HAP-1 (cell line): ENCODE data around the gene ACLY.

Experiments
- DNase-seq, 2 experiments: peaks; one replicate each; pipeline ENCODE4 v3.0.0-alpha.2; 2016 to 2020; ENCODE audit warnings: low spot score in 2 of 2
- H3K27me3 ChIP-seq: fragments of 250-450 bp; sonication (Bioruptor Pico); 2 replicates; pipeline ENCODE4 v1.5.1; 2020; ENCODE audit warnings: low read depth, mild to moderate bottlenecking, moderate library complexity
- H3K36me3 ChIP-seq: fragments of 250-450 bp; sonication (Bioruptor Pico); replicated peaks from 2 replicates; pipeline ENCODE4 v1.5.1; 2020; ENCODE audit warnings: mild to moderate bottlenecking
- H3K4me1 ChIP-seq: fragments of 250-450 bp; sonication (Bioruptor Pico); 2 replicates; pipeline ENCODE4 v1.5.1; 2020; ENCODE audit warnings: mild to moderate bottlenecking
- H3K4me3 ChIP-seq: fragments of 250-450 bp; sonication (Bioruptor Pico); 2 replicates; pipeline ENCODE4 v1.5.1; 2020; ENCODE audit warnings: mild to moderate bottlenecking, moderate library complexity
- H3K9me3 ChIP-seq: fragments of 250-450 bp; sonication (Bioruptor Pico); 2 replicates; pipeline ENCODE4 v1.5.1; 2020; ENCODE audit warnings: mild to moderate bottlenecking, moderate library complexity
- in situ Hi-C: fragments of 300-500 bp; cut with MboI; formaldehyde crosslinking; loops from 3 replicates; pipeline ENCODE4 v1.14.3; 2020; ENCODE audit warnings: low sequenced_read_pairs, inconsistent platforms, mixed read lengths

Gene ACLY

DNA sequence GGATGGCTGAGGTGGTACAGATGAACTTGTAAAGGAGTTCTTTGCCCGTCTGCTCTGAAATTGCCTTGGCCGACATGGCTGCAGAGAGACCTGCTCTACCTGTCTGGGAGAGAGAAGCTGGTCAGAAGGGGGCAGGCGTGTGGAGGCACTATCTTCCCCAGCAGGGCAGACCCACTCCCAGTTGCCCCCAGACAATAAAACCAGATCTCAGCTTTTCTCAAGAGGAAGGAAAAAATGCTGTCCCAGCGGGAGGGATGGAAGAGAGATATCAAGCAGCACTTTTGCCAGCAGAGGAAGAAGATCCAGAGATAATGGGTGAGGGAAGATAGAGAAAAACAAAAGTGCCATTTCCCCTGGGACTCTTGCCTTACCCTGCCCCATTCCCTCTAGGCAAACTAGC is 5.0 kb downstream of the ACLY start:
- Histone ChIP-seq H3K4me3 (no peak overlapping the region), H3K9me3 (no peaks in the 10 kb centered on the region), H3K36me3 (peaks cover 60% of the 10 kb centered on the region), H3K27me3 (no peaks in the 10 kb centered on the region), H3K4me1 (peaks cover 6% of the 10 kb centered on the region)
- in situ Hi-C loops = no loop called here
- DNase-seq = no peak

DNA sequence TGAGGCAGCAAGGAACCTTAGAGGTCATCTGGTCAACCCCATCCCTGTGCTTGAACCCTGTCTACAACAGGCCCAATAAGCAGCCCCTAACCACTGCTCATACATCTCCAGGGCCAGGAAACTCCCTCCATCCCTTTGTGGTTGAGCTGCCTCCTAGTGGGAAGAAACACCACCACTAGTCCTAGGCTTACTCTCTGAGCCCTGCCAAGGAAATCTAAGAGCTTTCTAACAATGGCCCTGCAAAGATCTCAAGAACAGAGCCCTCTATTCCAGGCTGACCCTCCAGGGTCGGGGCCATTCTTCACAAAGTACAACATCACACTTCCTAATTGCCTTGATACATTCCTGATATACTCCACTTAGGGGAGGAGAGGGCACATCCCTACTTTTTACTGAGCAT is 5.8 kb downstream of the ACLY start:
- Histone ChIP-seq H3K27me3 (no peaks in the 10 kb centered on the region), H3K4me1 (peaks cover 6% of the 10 kb centered on the region), H3K4me3 (no peak overlapping the region), H3K9me3 (no peaks in the 10 kb centered on the region), H3K36me3 (peaks cover 69% of the 10 kb centered on the region)
- in situ Hi-C loops = no loop called here
- DNase-seq = no peak

DNA sequence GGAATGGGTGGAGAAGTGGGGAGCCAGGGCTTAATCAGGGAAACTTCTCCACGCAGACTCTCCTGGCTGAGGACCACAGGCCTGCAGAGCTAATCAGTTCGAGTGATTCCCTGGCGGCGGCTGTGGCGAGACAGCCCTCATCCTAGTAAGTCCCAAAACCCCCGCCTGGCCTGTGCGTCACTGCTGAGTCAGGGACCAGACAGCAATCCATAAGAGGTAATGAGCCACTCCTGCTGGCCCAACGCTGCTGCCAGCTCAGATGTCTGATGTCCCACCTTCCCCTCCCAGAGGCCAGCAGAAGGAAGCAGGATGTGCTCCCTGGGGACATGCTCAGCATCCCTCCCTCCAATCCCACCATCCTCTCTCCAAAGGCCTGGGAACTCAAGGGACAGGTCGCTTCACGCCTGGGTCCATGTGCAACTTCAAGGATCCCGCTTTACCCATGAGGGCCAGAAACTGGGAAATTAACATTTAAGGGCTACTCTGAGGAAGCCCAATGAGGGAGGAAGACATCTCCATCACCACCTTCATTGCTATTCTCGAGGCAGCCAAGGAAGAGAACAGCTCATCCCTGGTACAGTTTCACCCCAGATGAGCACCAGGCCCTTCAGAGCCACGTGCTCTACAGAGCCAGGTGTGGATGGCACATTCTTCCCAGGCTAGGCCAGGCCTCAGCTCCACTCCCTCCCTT is 7.9 kb downstream of the ACLY start:
- no peaks in the 10 kb centered on the region; the same call in 1 of the 2 replicates for H3K4me1 ChIP-seq
- no peak for DNase-seq
- H3K27me3 ChIP-seq = no peaks in the 10 kb centered on the region

DNA sequence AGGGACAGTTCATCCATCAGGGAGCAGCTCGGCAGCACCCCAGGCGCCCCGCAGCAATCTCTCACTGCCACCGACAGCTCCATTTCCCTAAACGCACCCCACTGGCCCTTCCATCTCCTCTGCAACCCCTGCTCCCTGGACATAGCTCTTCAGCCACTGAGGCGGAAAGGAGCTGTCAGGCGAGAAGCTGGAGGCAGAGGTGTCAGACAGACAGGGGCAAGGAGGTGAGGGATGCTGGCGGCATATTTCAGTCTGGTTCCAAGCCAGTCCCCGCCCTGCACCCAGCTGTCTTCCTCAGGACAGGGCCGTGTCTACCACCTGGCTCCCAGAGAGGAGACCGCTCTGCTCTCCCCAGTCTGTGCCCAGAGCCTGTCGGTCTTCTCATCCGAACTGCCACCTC is 9.7 kb downstream of the ACLY start:
- Histone ChIP-seq H3K36me3 (peaks cover 99% of the 10 kb centered on the region), H3K4me3 (no peak overlapping the region), H3K9me3 (no peaks in the 10 kb centered on the region), H3K27me3 (no peaks in the 10 kb centered on the region), H3K4me1 (no peaks in the 10 kb centered on the region)
- no peak for DNase-seq
- in situ Hi-C loops = no loop called here

More for the DNA sequence above, 7.9 kb downstream of the ACLY start:
- in situ Hi-C loops = no loop called here
- Histone ChIP-seq H3K4me3 (no peak overlapping the region), H3K36me3 (peaks cover 87% of the 10 kb centered on the region), H3K9me3 (no peaks in the 10 kb centered on the region)

DNA sequence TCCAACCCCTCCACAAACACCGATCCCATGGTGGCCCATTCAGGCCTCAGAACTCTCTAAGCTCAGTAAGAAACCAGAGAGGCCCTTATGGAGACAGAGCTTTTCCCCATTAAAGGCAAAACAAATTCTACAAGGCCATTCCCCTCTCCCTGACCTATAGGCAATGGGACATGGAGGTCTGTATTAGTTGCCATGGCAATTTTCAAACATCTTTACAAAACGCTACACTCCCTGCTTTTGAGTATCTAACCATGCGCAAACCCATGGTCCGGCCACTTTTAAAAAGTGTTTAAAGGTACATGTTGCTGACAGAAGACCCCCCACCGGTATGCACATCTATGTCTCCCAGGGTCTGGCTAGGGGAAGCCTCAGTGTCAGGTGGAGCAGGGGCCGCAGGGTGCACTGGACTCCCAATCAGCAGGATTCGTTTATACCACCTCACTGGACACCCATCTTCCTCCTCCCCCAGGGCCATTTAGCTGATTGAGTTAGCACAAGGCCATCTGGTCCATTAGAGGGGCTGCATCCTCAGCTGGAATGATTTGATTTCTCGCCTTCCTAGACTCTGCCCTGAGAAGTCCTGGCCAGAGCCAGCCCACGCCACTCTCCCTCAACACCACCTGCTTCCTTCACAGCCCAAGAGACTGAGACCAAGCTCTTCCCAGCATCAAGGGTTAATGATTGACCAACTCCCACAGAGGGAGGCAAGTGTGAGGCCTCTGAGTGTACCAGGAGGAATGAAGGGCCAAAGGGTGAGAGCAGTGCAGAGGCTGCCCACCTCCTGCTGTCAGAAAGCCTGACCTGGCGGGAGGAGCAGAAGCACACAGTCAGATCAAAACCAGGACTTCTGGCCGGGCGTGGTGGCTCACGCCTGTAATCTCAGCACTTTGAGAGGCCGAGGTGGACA is 10.9 kb downstream of the ACLY start:
- in situ Hi-C loops = no loop called here
- no peaks in the 10 kb centered on the region for H3K9me3 ChIP-seq
- no peak overlapping the region for H3K4me3 ChIP-seq
- no peaks in the 10 kb centered on the region for H3K27me3 ChIP-seq
- H3K4me1 ChIP-seq = no peaks in the 10 kb centered on the region
- H3K36me3 ChIP-seq = peaks cover 93% of the 10 kb centered on the region
- no peak for DNase-seq

DNA sequence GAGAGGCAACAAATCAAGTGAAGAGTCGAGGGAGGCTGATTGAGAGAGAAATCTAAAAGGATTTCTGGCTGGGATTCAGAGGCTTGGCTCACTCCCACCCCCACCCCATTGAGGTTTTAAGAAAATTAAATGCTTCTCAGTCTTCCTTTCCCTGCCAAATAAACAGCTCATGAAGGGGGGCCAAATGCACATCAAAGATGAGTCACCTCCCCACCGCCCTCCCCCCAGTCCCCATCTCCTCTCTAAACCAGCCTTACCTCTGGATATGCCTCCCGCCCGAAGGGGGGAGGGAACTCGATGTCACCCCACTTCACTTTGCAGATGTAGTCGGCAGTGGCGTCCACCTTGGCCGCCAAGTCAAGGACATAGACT is 11.6 kb downstream of the ACLY start:
- no peak for DNase-seq
- Histone ChIP-seq H3K36me3 (peaks cover 93% of the 10 kb centered on the region), H3K27me3 (no peaks in the 10 kb centered on the region), H3K4me3 (no peak overlapping the region), H3K4me1 (no peaks in the 10 kb centered on the region), H3K9me3 (no peaks in the 10 kb centered on the region)
- in situ Hi-C loops = no loop called here

DNA sequence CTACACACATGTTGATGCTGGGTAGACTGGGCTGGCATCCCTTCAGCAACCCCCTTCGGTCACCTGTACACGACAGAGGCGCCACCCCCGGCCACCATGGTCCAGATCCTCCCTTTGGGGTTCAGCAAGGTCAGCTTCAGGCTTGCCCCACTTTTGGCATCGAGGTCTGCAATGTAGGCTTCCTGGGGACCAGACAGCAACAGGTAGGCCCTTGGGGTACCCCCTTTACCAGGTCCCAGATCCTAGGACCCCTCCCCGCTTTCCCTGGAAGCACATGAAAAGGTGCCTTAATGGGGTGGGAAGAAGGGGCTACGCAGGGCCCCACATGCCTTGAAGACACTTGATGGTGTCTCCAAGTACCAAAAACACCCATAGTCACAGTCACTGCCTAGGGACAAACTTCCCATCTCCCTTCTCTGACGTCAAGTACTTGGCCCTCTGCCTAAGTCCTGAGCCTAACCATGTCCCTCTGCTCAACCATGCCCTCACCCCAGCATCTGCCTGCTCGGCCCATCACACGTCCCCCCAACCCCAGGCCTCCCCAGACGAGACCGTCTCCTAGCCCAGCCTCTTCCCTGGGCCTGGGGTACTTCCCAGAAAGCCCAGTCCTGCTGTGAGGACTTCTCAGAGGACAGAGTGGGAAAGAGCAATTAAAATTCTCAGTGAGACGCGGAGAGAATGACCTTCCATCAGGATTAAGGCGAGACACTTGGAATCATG is 12.1 kb downstream of the ACLY start:
- DNase-seq = no peak
- Histone ChIP-seq H3K9me3 (no peaks in the 10 kb centered on the region), H3K4me3 (no peak overlapping the region), H3K27me3 (no peaks in the 10 kb centered on the region), H3K36me3 (peaks cover 93% of the 10 kb centered on the region), H3K4me1 (no peaks in the 10 kb centered on the region)
- in situ Hi-C loops = no loop called here

DNA sequence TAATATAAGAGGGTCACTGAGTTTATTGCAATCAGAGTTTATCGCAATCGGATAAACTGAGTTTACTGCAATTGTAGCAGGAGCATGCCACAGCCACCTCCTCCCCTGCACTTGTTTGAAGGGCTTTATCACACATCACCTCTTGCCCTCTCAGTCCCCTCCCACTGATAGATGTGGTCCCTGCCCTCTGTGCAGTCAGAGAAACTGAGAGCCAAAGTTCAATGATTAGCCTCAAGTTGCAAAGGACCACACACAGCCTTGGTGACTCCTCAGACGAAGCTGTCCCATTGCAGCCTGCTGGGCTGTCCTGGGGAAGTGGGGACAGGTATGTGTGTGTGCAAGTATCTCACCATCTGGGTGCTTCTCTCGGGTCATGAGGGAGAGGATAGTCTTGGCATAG is 13.6 kb downstream of the ACLY start:
- peaks cover 91% of the 10 kb centered on the region for H3K36me3 ChIP-seq
- H3K4me3 ChIP-seq = no peak overlapping the region
- no peaks in the 10 kb centered on the region for H3K4me1 ChIP-seq
- in situ Hi-C loops = no loop called here
- no peaks in the 10 kb centered on the region for H3K9me3 ChIP-seq
- H3K27me3 ChIP-seq = no peaks in the 10 kb centered on the region
- DNase-seq = no peak

DNA sequence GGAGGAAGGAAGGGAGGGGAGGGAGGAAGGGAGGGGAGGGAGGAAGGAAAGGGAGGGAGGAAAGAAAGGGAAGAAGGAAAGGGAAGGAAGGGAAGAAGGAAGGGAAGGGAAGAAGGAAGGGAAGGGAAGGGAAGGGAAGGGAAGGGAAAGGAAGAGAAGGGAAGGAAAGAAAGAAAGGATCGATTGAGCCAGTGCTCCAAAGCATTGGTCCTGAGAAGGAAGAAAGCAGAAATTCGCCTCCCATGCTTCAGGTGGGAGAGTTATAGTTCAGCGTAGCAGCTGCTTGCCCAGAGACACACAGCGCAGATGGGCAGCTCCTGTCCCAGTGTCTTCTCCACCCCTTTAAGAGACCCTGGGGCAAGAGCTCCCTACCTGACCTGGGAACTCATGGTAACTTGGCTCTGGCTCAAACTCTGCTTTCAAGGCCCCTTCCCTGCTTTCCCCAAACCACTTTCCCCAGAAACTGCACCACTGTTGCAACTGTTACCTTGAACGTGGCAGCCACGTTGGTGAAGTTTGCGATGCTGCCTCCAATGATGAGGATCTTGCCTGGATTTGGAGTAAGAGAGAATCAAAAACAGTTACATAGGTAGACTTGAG is 14.4 kb downstream of the ACLY start:
- Histone ChIP-seq H3K36me3 (peaks cover 90% of the 10 kb centered on the region), H3K4me3 (no peak overlapping the region), H3K9me3 (no peaks in the 10 kb centered on the region), H3K4me1 (no peaks in the 10 kb centered on the region), H3K27me3 (no peaks in the 10 kb centered on the region)
- no peak for DNase-seq
- in situ Hi-C loops = no loop called here

DNA sequence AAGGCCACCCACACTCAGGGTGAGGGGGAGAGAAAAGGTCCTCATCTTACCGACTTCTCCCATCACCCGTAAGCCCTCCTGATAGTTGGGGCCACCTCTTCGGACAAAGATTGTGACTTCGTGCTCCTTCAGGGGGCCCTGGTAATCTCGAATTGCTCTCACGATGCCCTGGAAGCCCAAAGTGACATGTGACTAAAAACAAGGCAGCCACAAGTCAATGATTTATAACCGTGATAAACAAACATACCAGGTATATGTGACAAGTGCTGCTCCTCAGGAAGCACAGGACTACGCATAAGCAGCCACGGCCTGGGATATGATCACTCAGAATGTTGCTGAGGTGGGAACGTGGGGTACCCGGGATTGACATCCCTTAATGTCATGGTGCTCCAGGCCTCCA is 17.1 kb downstream of the ACLY start:
- Histone ChIP-seq H3K36me3 (peaks cover 88% of the 10 kb centered on the region), H3K9me3 (no peaks in the 10 kb centered on the region), H3K4me3 (no peak overlapping the region), H3K27me3 (no peaks in the 10 kb centered on the region), H3K4me1 (no peaks in the 10 kb centered on the region)
- in situ Hi-C loops = no loop called here
- no peak for DNase-seq

DNA sequence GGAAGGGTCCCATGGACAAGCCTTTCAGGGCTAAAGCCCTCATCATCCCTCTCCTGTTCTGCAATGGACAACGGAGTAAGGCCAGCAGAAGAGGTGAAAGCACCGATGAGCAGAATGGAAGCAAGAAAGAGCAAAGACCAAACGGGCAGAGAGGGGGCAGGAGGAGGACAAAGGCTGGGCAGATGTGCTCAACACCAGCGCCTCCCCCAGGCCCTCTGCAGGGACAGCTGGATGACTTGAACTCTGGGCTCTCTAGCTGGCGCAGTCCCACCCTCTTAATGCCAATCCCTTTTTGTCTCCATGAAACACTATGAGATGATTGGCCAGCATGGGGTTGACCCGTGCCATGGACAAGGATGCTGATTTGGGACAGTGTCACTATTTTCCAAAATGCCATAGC is 22.0 kb downstream of the ACLY start:
- no peaks in the 10 kb centered on the region for H3K27me3 ChIP-seq
- in situ Hi-C loops = loop anchor here (25.0 kb wide), 1 partner anchor 1509 kb away; no protein-coding TSS in a partner anchor
- no peak overlapping the region for H3K4me3 ChIP-seq
- H3K4me1 ChIP-seq = no peaks in the 10 kb centered on the region
- no peak for DNase-seq
- peaks cover 87% of the 10 kb centered on the region for H3K36me3 ChIP-seq
- H3K9me3 ChIP-seq = no peaks in the 10 kb centered on the region

DNA sequence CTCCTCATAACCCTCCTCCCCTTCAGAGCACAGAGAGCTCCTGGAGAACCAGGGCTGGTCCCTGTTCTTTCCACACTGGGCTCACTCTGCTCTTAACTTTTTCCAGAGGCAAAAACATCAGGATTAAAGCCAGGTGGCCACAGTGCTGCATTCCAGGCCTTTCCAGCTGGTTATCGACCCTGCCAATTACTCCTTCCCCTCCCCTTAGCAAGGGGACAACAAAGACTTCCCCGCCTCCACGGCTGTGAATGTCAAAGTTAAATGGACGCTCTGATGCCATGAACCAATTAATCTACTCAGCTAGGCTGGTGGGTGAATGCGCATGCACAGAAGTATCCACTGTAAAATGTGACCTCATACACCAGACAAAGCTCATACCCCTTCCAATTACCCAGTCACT is 23.1 kb downstream of the ACLY start:
- DNase-seq = no peak
- Histone ChIP-seq H3K9me3 (no peaks in the 10 kb centered on the region), H3K4me3 (no peak overlapping the region), H3K27me3 (no peaks in the 10 kb centered on the region), H3K4me1 (no peaks in the 10 kb centered on the region), H3K36me3 (peaks cover 87% of the 10 kb centered on the region)
- in situ Hi-C loops = loop anchor here (25.0 kb wide), 1 partner anchor 1508 kb away; no protein-coding TSS in a partner anchor

DNA sequence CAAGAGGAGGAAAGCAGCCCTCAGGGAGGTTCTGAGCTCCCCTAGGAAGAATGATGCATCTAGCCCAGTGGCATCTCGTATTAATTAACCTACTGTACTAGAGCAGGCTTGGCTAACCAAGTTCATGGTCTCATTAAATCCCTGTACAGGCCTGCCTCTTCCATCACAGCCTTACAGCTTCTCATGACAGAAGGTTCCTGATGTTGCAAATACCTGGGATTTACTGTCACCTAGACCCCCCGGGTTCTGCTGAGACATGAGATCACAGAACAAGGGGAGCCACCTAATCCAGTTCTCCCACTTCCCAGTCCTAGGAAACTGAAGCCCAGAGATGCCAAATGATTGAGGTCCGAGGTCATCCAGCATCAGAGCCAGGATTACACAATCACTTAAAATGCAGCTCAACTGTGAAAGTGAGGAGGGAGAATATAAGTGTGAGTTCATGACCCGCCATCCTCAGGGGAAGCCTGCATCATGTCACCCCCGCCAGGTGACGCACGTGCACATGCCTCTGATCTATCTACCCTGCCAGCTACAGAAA is 23.9 kb downstream of the ACLY start:
- Histone ChIP-seq H3K27me3 (no peaks in the 10 kb centered on the region), H3K9me3 (no peaks in the 10 kb centered on the region), H3K4me3 (no peak overlapping the region), H3K36me3 (peaks cover 87% of the 10 kb centered on the region), H3K4me1 (no peaks in the 10 kb centered on the region)
- in situ Hi-C loops = loop anchor here (25.0 kb wide), 1 partner anchor 1508 kb away; no protein-coding TSS in a partner anchor
- no peak for DNase-seq
